GM18517 (cell line): Measurements from ENCODE around the gene SCIMP.
"Not testable (repeated sequence)": the region's sequence is repeated elsewhere in the genome, so short reads cannot be mapped to it uniquely, and the experiment has no call there.

Experiments used
- ATAC-seq: cut with Tn5 transposase; IDR thresholded peaks from one replicate; pipeline ENCODE4 v1.9.1; 2021; ENCODE audit warnings: mild to moderate bottlenecking, moderate library complexity; ENCODE audit not compliant: unreplicated experiment

SCIMP gene

GRCh38 chr17:5238333-5238732 lies 3.7 kb upstream of the SCIMP start:
- ATAC-seq, result no peak

GRCh38 chr17:5237541-5238016 lies 2.9 kb upstream of the SCIMP start:
- ATAC-seq, result no peak

GRCh38 chr17:5236938-5237540 lies 2.4 kb upstream of the SCIMP start:
- ATAC-seq, result no peak

DNA sequence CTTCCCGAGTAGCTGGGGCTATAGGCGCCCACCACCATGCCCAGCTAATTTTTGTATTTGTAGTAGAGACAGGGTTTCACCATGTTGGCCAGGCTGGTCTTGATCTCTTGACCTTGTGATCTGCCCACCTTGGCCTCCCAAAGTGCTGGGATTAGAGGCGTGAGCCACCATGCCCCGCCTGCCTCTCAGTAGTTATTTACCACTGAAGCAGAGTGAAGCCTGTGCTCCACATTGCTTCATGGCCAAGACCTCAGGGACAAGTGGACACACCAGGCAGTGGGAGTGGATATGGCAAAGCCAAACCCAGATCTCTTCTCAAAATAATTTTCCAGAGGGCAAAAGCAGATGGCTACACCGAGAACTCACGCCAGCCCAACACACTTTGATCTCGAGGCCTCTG lies 1.2 kb downstream of the SCIMP start:
- not testable (repeated sequence) for ATAC-seq

DNA sequence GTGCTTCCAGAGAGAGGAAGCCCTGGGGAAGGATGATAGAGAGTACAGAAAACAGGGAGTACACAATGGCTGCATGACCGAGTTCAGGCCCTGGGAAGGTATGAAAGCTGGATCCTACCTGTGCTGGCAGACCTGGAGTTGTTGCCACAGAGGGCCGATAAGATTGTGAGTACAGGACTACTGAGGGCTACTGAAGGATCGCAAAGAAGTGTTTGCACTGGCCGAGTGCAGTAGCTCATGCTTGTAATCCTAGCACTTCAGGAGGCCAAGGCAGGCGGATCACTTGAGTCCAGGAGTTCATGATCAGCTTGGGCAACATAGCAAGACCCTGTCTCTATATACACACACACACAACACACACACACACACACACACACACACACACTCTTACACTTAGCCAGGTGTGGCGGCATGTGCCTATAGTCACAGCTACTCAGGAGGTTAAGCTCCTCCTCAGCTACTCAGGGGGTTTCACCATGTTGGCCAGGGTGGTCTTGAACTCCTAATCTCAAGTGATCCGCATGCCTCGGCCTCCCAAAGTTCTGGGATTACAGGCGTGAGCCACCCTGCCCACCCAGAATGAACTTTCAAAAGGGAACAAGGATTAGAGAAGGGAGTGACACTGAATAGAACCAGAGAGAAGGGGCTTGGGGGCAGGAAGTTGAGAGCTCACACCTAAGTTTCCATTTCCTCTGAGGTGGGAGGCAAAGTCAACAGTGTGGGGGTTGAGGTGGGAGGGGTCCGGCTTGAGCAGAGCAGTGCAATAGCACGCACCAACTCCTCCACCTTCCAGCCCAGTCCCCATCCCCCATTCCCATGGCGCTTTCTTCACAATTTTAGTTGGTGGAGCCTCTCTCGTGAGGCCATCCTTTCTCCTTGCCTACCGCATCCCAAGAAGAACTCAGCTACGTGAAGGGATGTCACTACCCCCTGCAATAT lies 7.5 kb downstream of the SCIMP start:
- ATAC-seq, result no peak

DNA sequence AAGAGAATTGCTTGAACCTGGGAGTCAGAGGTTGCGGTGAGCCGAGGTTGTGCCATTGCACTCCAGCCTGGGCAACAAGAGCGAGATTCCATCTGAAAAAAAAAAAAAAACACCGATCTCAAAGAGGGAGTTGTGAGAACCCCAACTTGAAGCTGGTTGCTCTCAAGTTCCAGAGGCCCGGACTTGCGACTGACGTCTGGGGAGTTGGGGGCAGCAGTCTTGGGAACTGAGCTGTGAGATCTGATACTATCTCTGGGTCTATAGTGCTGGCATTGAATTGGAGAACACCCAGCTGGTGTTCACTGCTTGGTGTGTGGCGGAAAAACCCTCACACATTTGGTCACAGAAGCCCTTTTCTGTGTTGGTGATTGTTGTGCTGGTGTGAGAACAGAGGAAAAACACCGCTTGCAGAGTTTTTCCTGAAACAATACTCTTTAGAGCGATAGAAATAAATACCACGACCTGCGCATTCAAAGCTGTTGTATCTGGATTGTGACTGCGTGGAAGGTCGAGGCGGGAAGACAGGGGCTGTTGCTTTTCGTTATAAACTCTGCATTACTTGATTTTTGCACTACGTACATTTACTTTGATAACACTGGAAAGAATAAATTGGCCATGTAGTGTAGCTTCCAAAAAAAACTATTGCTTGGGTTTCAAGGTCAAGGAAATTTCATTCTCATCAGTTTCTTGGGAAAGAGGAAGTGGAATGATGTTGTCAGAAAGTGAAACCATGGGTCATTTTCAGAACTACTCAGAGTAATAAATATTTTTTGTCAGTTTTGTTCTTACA lies 8.8 kb downstream of the SCIMP start:
- peak; percentile 38 for ATAC-seq

- not testable (repeated sequence) for ATAC-seq
Observed at GRCh38 chr17:5221912-5222311, 12.7 kb downstream of the SCIMP start.

- no peak for ATAC-seq
Observed at GRCh38 chr17:5220074-5220473, 14.6 kb downstream of the SCIMP start.

- ATAC-seq, result no peak
Observed at GRCh38 chr17:5219536-5219935, 15.1 kb downstream of the SCIMP start.

- not testable (repeated sequence) for ATAC-seq
Observed at GRCh38 chr17:5217562-5217961, 17.1 kb downstream of the SCIMP start.

DNA sequence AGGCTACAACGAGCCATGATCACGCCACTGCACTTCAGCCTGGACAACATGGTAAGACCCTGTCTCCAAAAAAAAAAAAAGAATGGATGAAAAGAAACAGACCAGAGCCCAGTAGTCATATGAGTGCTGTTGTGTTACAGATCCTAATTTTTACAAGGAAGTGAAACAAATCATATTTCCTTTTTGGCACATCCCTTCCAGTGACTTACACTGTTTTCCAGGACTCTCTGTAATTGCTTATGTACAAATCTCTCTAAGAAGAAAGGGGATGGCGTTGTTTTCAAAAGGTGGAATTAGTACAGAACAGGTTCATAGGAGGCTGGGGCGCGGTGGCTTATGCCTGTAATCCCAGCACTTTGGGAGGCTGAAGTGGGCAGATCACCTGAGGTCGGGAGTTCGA lies 23.2 kb downstream of the SCIMP start:
- ATAC-seq, result no peak

DNA sequence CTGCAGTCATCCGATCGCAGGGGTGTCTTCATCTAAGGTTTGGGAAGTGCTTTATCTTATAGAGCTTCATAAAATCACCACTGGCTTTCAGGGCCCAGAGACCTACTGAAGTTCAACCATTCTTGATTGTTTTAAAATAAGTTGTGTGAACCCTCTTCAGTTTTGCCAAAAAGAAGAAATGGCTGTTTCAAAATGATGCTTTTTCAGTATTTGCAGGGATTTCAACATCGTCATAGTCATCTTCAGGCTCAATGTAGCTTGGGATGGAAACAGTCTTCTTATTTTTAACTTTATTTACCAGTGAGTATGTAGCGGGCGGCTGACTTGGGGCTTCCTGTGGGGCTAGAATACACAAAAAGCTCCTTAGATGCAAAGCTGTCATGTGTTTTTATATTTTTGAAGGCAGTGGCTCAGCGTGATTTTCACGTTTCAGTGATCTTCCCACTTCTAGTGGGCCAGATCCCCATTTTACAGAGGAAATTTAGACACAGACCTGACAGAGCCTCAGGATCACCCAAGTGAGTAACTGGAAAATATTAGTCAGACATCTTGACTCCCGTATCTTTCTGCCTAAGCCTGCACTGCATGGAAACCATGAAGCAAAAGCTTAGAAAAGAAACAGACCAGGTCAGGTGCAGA lies 23.9 kb downstream of the SCIMP start:
- ATAC-seq, result no peak

- no peak for ATAC-seq
Observed at GRCh38 chr17:5210091-5210490, 24.6 kb downstream of the SCIMP start.

GRCh38 chr17:5209396-5209795 lies 25.3 kb downstream of the SCIMP start:
- ATAC-seq, result no peak

DNA sequence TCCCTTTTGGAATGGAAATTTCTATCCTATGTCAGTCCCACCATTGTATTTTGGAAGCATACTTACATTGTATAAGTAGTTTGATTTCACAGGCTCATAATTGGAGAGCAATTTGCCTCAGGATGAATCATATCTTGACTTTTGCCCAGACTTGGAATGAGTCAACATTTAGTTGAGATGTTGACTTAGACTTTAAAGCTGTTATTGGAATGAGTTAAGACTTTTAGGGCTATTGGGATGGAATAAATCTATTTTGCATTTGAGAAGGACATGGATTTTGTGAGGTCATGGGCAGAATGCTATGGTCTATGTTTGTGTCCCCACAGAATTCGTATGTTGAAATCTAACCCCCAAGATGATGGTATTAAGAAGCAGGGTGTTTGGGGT lies 30.8 kb downstream of the SCIMP start:
- ATAC-seq, result no peak

DNA sequence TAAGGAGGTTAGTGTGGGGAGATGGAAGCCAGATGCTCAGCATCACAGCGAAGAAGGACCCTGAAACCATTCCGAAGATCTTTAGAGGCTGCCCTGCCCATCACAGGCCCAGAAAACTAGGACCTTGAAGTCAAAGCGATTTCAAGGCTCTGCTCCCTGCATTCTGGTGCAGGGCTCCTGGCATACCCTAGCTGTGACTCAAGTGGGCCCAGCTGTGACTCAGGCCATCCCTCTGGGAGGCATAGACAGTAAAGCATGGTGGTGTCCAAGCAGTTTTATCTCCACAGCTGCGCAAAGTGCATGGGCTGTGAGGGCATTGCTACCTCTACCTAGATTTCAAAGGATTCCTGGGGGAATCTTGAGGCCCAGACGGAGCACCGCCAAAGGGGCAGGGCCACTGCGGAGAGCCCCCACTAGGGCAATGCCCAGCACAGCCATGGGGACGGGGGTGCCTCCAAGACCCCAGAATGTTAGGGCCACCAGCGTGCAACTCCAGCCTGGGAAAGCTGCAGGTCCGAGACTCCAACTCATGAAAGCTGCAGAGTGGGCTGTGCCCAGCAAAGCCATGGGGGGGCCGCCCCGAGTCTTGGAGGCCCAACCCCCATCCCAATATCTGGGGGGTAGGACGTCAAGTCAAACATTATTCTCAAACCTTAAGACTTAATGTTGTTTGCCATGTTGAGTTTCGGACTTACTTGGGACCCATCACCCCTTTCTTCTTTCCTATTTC lies 31.3 kb downstream of the SCIMP start:
- no peak for ATAC-seq

DNA sequence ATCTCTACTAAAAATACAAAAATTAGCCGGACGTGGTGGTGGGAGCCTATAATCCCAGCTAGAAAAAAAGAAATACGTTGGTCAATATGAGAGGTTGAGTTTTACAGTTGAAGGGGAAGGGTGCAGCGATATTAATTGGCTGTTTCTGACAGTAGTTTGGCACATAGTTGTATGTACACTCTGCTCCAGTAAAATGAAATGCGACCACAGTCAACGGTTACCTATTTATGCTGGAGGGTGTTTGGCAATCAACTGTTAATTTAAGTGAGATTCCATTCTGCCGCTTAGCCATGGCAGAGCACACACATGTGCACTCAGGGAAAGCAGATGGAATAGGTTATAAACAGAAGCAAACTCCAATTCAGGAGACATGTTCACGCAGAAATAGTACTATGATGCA lies 33.6 kb downstream of the SCIMP start:
- no peak for ATAC-seq

DNA sequence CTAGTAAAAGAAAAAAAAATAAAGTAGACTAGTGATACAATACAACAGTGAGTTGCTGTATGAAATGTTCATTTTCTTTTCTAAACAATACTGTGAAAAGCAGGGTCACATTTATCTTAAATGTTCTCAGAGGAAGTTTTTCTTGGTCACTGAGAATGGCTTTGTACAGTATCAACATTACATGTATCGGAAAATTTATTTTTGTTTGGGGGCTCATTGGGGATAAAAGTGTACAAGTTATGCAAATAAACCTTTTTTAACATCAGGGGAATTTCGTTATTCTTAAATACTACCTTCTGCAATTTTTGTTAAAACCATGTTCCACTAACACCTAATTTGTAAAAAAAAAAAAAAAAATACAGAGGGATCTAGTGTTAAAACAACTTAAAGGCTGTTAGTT lies 34.3 kb downstream of the SCIMP start:
- ATAC-seq, result peak; percentile 47

GRCh38 chr17:5198472-5198871 lies 36.2 kb downstream of the SCIMP start:
- ATAC-seq, result no peak

- no peak for ATAC-seq
Observed at GRCh38 chr17:5194346-5194745, 40.3 kb downstream of the SCIMP start.
